PC-3 (cell line): ENCODE data around the gene SMC1B.

ENCODE experiments used
- EZH2 ChIP-seq: fragments of 300-600 bp; sonication (generic); IDR thresholded peaks from one replicate; pipeline ENCODE4 v1.6.1; 2017; ENCODE audit warnings: antibody characterized with exemption, mild to moderate bottlenecking, low read length; ENCODE audit not compliant: unreplicated experiment
- EZH2phosphoT487 ChIP-seq: fragments of 300-600 bp; sonication (generic); IDR thresholded peaks from 2 replicates; pipeline ENCODE4 v1.6.1; 2018; ENCODE audit warnings: mild to moderate bottlenecking, antibody characterized with exemption, low read length, borderline replicate concordance
- TF ChIP-seq, protein P1 (sequence below): fragments of 300-600 bp; sonication (generic); conservative IDR thresholded peaks from 2 replicates; pipeline ENCODE4 v1.5.1; 2017; ENCODE audit warnings: antibody characterized with exemption, low read depth, mild to moderate bottlenecking, low read length

- TF ChIP-seq EZH2 = no peak
- TF ChIP-seq, protein P1, sequence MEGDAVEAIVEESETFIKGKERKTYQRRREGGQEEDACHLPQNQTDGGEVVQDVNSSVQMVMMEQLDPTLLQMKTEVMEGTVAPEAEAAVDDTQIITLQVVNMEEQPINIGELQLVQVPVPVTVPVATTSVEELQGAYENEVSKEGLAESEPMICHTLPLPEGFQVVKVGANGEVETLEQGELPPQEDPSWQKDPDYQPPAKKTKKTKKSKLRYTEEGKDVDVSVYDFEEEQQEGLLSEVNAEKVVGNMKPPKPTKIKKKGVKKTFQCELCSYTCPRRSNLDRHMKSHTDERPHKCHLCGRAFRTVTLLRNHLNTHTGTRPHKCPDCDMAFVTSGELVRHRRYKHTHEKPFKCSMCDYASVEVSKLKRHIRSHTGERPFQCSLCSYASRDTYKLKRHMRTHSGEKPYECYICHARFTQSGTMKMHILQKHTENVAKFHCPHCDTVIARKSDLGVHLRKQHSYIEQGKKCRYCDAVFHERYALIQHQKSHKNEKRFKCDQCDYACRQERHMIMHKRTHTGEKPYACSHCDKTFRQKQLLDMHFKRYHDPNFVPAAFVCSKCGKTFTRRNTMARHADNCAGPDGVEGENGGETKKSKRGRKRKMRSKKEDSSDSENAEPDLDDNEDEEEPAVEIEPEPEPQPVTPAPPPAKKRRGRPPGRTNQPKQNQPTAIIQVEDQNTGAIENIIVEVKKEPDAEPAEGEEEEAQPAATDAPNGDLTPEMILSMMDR = no peak
- TF ChIP-seq EZH2phosphoT487 = no peak
These were observed 23.9 kb downstream of the SMC1B start for GRCh38 chr22:45389546-45389945.
